ENCODE data around the gene CDIP1.

GRCh38 chr16:4525634-4526277, 12.8 kb downstream of the CDIP1 start:
- TF ChIP-seq ZNF274 (IDR thresholded peaks at IDR 0.05; ENCODE audit: low read depth, low read length) = no peak
- no peak for TF ChIP-seq YY1 (IDR thresholded peaks at IDR 0.05; ENCODE audit: insufficient read depth, insufficient read length)
- TF ChIP-seq SUZ12 (IDR thresholded peaks at IDR 0.05; ENCODE audit: extremely low read depth, insufficient read depth, insufficient read length) = no peak
